Measurements from ENCODE around the gene WDFY3.
"Not testable (repeated sequence)": the region's sequence is repeated elsewhere in the genome, so short reads cannot be mapped to it uniquely, and the experiment has no call there.

Gene WDFY3

DNA sequence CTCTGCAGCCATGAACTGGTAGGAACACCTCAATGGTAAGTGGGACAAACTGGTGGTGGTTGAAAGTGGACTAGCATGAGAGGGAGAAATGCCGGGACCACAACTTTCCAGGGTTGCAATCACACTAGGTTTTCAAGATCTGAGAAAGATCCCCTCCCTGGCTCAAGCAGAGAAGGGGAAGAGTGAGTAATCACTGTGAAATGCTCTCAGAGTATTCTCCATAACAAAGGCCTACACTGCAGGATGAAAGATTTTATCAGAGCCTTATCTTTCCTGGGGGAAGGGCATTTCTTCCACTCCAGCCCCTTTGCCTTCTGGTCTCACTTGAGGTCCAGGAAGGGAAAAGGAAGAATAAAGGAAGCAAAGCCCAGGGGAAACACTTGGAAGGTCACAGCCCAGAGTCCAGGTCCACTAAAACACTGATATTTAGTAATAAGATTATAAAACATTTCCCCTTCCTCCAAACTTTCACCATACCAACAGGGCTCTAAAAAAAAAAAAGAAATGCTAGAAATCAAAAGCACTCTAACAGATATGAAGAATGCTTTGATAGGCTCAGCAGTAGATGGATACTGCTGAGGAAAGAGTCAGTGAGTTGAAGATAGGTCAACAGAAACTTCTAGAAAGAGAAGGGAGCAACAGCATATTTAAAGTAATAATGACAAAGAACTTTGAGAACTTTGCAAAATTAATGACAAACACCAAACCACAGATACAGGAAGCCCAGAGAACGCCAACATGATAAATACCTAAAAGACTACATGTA, 95.9 kb downstream of the WDFY3 start:
- FAIRE-seq (no peak), DNase-seq (ENCODE audit: insufficient read length, low spot score) (no peak)

DNA sequence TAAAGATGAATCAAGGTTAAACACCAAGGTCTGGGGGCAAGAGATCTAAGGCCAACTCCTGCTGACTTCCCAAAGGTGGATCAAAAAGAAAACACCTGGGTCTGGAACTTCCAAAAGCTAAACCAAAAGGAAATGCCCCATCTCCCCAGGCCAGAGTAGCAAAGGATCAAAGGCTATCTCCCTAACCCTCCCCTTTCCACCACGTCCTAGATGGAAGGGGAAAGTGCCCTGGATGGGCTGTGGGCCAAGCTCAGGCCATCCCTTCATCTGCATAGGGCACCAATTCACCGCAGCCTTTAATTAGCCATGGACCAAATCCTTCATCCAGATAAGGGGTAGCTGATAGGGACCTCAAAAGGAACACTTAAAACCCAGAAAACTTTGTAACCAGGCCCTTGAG, 100.2 kb downstream of the WDFY3 start:
- FAIRE-seq: no peak
- no peak for DNase-seq (ENCODE audit: insufficient read length, low spot score)

DNA sequence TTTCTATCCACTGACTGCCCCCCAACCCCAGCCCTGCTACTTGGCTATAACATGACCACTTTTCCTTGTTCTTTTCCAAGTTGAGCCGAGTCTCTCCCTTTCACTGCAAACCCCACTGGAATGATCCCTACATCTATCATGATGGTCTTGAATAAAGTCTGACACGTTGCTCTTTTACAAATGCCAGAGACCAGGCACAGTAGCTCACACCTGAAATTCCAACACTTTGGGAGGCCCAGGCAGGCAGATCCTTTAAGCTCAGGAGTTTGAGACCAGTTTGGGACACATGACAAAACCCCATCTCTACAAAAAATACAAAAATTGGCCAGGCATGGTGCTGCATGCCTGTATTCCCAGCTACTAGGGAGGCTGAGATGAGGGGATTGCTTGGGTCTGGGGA, 100.9 kb downstream of the WDFY3 start:
- FAIRE-seq (no peak), DNase-seq (ENCODE audit: insufficient read length, low spot score) (no peak)

DNA sequence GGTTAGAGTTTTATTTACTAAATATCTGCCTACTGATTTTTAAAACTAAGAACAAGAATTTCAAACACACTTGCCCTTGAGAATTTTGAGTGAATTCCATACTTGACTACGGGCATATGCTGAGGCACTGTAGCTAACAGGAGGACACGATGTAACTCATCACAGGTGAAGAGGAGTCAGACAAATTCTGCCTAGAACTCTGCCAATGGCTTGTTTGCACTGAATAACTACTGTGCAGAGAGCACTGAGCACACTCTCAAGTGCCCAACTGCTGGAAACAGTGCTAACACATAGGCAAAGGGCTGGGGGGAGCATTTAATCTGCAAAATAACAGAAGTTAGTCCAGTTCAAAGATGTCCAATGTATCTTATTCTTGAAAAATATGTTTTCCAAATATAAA, 104.4 kb downstream of the WDFY3 start:
- DNase-seq (ENCODE audit: insufficient read length, low spot score) (no peak), FAIRE-seq (no peak)

DNA sequence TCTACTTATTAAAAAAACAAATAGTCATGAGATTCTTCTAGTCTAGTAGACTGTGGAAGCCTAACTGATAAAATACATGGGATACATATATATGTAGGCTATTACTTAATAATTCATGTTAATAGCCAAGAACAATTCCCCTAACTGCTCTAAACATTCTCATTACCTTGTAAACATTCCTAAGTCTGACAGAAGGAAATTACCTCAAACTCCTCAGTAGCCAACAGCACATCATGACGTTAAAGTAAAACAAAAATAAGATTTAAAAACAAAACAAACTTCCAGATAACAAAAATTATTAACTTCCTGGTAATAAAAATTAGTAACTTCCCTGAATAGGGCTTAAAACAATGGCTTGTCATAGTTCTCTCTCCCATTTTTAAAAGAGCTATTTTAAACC, 109.2 kb downstream of the WDFY3 start:
- no peak for DNase-seq (ENCODE audit: insufficient read length, low spot score)
- FAIRE-seq: no peak

DNA sequence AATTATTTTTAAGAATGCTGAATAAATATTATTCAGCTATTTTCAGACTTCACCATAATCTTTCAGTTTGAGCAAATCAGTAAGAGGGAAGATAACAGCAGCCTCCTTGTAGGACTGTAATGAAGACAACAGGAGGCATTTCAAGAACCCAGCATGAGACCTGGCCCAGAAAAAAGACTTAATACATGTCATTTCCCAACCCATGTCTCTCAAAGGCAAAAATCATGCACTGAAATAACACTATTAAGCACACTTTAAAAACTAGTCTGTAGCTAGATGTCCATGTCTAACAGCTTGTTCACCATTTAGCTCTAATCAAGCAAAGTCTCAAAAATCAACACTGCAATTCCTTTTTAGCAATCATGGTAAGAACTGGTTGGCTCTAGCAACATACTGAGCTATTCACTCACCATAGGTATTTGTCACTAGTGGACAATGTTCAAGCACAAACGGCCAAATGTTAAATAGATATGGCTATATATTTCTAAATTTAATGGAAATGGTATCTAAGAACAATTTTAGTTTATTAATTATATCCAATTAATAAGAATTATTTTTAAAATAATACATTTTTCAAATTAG, 109.9 kb downstream of the WDFY3 start:
- FAIRE-seq: no peak
- DNase-seq (ENCODE audit: insufficient read length, low spot score): no peak

DNA sequence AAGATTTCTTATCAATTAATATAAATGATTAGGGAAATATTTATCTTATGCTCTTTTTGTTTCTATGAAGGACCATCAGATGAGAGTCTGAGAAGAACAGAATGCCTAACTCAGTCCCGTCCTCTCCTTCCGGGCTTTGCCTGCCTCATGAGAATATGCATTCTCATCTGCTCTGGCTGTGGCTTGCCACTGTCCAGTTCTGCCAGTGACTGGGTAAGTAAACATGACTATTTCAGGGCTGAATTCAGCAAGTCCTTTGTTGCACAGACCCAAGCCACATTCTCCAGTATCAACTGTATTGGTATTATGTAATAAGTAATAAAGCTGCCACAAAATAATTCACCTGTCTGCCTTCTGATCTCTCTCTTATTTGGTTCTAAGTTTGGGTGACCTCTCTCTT, 110.7 kb downstream of the WDFY3 start:
- FAIRE-seq (no peak), DNase-seq (ENCODE audit: insufficient read length, low spot score) (no peak)

DNA sequence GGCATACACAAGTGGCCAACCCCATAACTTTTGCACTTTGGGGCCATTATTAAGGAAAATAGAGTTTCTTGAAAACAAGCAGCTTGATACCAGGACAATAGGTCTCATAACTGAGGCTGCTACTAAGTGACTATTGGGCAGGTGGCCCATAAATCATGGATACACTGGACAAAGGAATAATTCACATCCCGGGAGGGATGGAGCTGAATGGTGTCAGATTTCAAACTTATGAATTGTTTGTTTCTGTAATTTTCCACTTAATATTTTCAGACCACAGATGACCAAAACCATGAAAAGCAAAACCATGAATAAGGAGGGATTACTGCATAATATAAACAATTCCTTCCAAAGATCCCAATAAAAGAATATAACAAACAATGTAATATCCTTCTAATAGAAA, 114.4 kb downstream of the WDFY3 start:
- FAIRE-seq (no peak), DNase-seq (ENCODE audit: insufficient read length, low spot score) (no peak)

DNA sequence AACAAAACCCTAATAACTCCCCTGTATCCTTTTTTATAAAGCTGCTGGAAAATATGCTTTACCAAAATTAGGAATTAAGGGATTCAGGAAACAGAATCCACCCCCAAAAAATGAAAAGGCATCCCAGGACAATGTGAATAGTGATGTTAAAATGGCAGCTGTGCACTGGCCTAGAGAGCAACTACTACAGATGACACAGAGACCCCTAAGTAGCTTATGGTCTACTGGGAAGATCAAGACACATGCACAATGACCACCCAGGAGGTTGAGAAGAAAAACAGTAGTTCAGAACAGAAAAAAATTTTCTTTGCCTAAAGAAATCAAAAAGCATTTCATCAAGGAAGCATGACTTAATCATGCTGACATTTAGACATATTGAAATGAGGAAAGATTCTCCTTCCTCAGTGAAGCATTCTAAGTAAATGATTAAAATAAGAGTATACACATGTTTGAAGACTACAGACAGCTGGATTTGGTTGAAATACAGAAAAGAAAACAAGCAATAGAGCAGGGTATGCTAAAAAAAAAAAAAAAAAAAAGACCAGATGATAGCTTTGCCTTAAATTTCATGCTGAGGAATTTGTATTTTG, 117.3 kb downstream of the WDFY3 start:
- DNase-seq (ENCODE audit: insufficient read length, low spot score) (no peak), FAIRE-seq (no peak)

DNA sequence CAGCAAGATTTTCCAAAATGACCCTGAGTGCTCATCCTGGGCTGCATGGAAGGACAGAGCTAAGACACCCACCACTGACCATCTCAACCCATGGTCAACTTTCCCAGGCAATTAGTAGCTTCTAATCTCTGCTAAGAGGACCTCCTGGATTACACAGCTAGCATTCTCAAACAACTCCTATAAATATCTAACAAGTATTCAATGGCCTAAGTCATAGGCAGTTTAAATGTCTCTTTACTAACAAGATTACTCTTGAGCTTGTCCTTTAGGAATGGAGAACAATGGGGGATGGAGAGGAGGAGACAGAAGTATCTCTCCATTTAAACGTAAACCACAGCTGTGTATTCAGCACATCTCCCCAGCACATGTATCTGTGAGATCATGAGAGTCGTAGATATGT, 118.1 kb downstream of the WDFY3 start:
- FAIRE-seq (no peak), DNase-seq (ENCODE audit: insufficient read length, low spot score) (no peak)

DNA sequence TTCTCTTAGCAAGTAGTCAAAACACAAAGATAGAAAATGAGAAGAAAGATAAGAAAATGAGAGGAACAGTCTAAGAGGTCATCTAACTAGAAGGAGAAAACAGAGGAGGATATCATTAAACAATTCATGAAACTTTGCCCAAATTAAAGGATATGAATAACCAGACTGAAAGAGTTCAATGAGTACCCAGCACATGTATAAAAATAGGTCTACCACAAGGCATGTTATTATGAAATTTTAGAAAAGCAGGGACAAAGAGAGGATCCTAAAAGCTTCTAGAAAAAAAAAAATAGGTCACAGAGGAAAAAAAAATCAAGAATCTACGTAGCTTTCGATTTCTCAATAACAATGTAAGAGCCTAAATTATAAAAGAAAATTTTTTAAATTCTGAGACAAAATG, 118.5 kb downstream of the WDFY3 start:
- no peak for FAIRE-seq
- DNase-seq (ENCODE audit: insufficient read length, low spot score): no peak

DNA sequence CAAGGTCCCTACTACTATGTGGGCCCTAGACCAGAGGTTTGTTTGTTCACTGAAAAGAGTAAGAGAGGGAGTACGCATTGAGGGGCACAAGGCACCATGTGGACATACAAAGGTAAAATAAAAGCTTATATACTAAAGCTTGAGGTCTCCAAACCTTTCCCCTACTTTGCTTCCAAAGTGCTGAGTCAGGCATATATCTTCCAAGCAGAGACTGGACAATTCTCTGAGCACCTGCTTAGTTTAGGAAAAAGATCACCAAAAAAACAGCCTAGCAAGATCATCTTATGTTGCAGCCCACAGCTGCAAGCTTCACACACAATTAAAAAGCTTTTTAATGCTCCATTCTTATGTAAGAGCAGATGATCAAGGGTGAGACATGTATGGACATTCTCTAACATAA, 119.5 kb downstream of the WDFY3 start:
- no peak for DNase-seq (ENCODE audit: insufficient read length, low spot score)
- FAIRE-seq: no peak

DNA sequence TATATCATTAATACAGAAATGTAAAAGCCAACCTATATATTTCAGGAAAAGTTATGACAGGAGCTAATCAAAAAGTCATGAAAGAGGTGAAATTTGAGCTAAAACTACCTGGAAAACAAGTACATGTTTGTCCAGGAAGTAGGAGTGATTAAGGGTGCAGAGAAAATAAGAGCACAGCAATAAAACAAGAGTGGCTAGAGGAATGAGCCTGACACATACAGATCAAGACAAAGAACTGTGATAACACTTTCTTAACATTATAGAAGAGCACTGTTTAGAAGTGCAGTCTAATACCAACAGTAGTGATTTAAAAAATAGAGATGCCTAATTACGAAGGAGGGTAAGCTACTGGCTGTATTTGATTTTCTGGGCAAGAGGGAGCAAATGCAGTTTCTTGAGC, 125.1 kb downstream of the WDFY3 start:
- FAIRE-seq (no peak), DNase-seq (ENCODE audit: insufficient read length, low spot score) (no peak)

DNA sequence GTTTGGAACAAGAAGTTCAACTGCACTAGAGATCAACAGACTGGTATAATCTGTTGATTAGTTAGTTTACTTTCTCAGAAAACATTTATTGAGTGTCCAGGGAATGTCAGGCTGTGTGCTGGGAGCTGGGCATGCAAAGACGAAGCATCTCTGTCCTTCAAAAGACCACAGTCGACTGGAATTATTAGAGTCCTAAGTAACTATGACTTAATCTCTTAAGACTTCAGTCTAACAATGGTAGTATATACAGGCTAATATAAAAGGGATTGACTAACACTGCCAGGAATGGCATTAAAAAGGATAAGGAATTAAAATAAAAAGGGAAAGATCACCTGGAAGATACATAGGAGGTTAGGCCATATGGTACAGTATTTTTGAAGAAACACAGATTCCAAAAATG, 128.7 kb downstream of the WDFY3 start:
- DNase-seq (ENCODE audit: insufficient read length, low spot score) (no peak), FAIRE-seq (no peak)

DNA sequence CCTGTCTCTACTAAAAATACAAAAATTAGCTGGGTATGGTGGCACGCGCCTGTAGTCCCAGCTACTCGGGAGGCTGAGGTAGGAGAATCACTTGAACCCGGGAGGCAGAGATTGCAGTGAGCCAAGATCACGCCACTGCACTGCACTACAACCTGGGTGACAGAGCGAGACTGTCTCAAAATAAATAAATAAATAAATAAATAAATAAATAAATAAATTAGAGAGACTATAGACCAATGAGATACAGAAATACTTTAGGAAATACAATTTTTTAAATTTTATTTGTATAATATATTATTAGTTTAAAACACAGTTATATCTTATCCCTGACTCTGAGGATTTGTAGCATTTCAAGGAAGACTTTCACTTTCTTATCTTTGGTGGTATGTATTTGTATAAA, 136.9 kb downstream of the WDFY3 start:
- DNase-seq (ENCODE audit: insufficient read length, low spot score); FAIRE-seq: not testable (repeated sequence)

DNA sequence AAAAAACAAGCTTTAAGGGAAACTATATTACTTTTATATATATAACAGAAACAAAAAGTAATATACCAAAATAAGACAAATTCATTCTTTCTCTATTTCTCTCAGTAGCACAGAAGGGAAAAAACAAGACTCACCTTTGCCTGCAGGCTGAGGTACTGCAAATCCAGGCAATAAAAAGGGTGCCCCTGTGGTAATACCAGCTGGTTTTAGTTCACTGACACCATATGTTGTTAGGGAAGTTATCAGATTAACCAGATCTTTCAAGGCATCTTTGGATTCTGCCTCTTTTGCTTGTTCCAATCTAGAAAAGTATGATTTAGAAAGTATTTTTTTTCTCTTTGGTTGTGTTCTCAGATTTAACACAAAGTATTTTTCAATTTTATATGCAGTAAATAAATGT, 139.8 kb downstream of the WDFY3 start:
- FAIRE-seq (no peak), DNase-seq (ENCODE audit: insufficient read length, low spot score) (no peak)

DNA sequence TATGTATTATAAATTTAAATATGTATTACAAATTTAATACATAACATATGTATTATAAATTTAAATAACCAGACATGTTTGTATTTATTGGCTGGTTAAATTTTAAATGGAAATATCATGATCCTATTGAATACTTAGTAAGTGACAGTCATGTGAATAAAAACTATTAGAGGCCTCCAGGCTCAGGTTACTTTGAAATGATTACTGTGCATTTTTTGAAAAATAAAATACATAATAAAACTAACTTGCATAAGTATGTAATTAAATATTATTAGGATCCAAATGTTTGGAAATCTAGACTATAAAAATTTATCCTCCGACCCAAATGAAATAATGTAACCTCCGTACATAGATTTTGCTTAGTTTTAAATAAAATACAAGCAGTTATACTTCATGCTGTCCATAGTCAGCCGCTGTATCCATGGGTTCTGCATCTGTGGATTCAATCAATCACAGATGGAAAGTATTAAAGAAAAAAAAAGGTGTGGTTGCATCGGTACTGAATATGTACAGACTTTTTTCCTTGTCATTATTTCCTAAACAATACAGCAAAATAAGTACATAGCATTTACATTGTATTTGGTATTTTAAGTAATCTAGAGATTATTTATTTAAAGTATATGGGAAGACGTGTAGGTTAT, 140.7 kb downstream of the WDFY3 start:
- DNase-seq (ENCODE audit: insufficient read length, low spot score): no peak
- FAIRE-seq: no peak

DNA sequence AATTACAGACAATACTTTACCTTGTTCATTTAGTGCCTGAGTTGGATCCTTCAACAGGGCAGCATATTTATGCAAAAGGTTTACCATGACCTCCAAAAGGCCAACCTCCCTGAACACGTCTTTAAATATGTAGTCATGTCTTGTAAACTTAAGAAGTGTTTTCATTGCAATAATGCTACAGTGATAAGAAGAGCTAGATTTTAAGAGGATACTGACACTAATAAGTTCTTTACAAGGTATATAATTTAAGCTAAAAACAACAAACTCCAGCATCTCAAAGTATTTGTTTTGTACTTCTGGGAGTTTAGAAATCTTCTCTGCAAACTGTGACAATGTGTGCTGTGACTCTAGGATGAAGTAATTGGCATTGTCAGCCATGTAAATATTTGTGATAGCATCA, 145.4 kb downstream of the WDFY3 start:
- DNase-seq (ENCODE audit: insufficient read length, low spot score) (no peak), FAIRE-seq (no peak)

DNA sequence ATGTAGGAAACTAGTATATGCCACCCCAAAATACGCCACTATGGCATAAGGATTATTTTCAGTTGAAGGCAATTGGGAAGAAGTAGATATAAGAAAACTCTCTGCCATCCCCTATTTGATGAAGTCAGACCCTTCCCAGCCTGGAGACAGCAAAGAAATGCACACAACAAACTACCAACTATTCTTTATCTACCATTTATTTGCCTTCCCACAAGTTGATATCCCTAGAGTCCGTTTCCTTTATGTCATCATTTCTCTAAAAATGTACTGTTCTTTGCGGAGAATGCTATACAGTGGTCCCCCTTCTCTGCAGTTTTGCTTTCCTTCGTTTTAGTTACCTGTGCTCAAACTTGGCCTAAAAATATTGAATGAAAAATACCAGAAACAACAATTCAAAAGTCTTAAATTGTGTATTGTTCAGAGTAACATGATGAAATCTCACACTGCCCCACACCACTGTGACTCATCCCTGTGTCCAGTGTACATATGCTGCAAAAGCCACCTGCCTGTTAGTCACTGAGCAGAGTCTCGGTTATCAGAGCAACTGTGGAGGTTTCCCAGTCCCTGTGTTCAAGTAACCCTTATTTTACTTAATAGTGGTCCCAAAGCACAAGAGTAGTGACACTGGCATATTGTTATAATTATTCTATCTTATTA, 152.3 kb downstream of the WDFY3 start:
- DNase-seq (ENCODE audit: insufficient read length, low spot score): no peak
- FAIRE-seq: no peak

DNA sequence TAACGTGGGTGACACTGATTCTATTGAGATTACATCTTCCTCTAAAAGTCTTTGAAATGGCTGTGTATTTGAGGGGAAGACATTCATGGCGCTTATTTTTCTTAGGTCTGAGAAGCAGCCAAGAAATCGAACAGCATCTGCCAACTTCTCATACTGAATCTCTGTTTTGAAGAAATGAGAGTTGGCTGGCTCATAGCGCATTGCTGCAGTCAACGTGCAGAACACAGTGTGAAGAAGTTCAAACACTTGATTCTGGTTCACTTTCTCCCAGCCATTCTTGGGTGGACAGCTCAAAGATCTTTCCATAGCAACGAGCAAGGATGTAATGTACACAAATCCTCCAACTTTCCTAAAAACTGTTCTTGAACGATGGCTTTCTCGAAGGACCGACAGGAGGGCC, 156.5 kb downstream of the WDFY3 start:
- FAIRE-seq: no peak

DNA sequence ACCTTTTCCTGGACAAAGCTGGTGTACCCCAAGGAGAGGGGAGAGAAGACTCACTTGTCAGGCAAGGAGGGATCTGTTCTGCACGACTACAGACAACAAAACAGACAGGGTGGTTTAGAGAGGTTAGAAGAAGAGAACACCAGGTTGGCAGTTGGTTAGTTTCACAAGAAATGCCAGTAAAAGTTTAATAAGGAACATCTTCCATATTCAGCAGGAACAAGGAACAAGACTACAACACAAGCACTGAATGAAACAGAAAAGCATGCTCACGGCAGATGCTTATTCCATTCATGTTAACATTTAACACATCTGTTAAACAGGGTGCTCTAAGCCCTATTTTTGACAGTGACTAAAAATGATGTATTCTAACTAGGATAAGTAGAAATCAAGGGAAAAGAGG, 158.2 kb downstream of the WDFY3 start:
- DNase-seq (ENCODE audit: insufficient read length, low spot score) (no peak), FAIRE-seq (no peak)

More for the DNA sequence above, 156.5 kb downstream of the WDFY3 start:
- DNase-seq (ENCODE audit: insufficient read length, low spot score): no peak

Data from GM19239 (cell line).